IPS-20b (cell line): ENCODE data around the gene VPS13A.
A peak's percentile ranks its signal among the peaks of the same experiment; 100 is the strongest.

ENCODE experiments used
- H3K27ac ChIP-seq: one replicate; pipeline ENCODE4 v1.5.1; 2013; ENCODE audit warnings: low read length
- H3K27me3 ChIP-seq: 2 replicates; pipeline ENCODE4 v1.6.1; 2013; ENCODE audit warnings: mild to moderate bottlenecking, low read length, inconsistent platforms; ENCODE audit not compliant: insufficient read depth
- H3K36me3 ChIP-seq: 2 replicates; pipeline ENCODE4 v1.6.1; 2013; ENCODE audit warnings: low read depth, mild to moderate bottlenecking, inconsistent platforms, low read length, moderate library complexity; ENCODE audit not compliant: insufficient read depth
- H3K4me1 ChIP-seq: 2 replicates; pipeline ENCODE4 v1.6.1; 2013; ENCODE audit warnings: mild to moderate bottlenecking, control low read depth, inconsistent platforms, low read length, moderate library complexity; ENCODE audit not compliant: insufficient read depth
- H3K4me3 ChIP-seq: 2 replicates; pipeline ENCODE4 v1.5.1; 2013; ENCODE audit warnings: mild to moderate bottlenecking, low read length, inconsistent platforms
- H3K9ac ChIP-seq: 2 replicates; pipeline ENCODE4 v1.6.1; 2013; ENCODE audit warnings: low read depth, mild to moderate bottlenecking, inconsistent platforms, low read length, moderate library complexity
- H3K9me3 ChIP-seq: 2 replicates; pipeline ENCODE4 v1.6.1; 2013; ENCODE audit warnings: mild to moderate bottlenecking, low read depth, low read length, inconsistent platforms; ENCODE audit not compliant: insufficient read depth

Gene VPS13A

GRCh38 chr9:77177143-77177893, at the start of gene VPS13A:
Gene VPS13A, plus strand, starts transcription at chr9:77177534. Its CDS starts 171 bp downstream, at chr9:77177705.
- Histone ChIP-seq H3K27ac (peak within 1 kb of the TSS; percentile 57), H3K4me1 (peaks cover 13% of the 10 kb centered on the region; the same call in 1 of the 2 replicates), H3K9me3 (no peaks in the 10 kb centered on the region), H3K36me3 (no peaks in the 10 kb centered on the region), H3K27me3 (no peaks in the 10 kb centered on the region), H3K9ac (peak within 1 kb of the TSS; percentile 66), H3K4me3 (peak within 1 kb of the TSS; percentile 83)

- peaks cover 24% of the 10 kb centered on the region; the same call in 1 of the 2 replicates for H3K4me1 ChIP-seq
- peaks cover 18% of the 10 kb centered on the region for H3K9me3 ChIP-seq
- H3K36me3 ChIP-seq, result no peaks in the 10 kb centered on the region
- peak overlapping the region; percentile 24; the same call in 1 of the 2 replicates for H3K4me3 ChIP-seq
- H3K9ac ChIP-seq, result no peak overlapping the region
- no peaks in the 10 kb centered on the region for H3K27me3 ChIP-seq
- peak overlapping the region; percentile 49 for H3K27ac ChIP-seq
Observed at GRCh38 chr9:77128125-77128789, 49.1 kb upstream of the VPS13A start.

GRCh38 chr9:77131399-77131798, 45.9 kb upstream of the VPS13A start:
- Histone ChIP-seq H3K27me3 (no peaks in the 10 kb centered on the region), H3K4me1 (peaks cover 18% of the 10 kb centered on the region; the same call in 1 of the 2 replicates), H3K9ac (no peak overlapping the region), H3K9me3 (peaks cover 10% of the 10 kb centered on the region; the same call in 1 of the 2 replicates), H3K4me3 (no peak overlapping the region), H3K36me3 (no peaks in the 10 kb centered on the region), H3K27ac (no peak overlapping the region)

- Histone ChIP-seq H3K36me3 (no peaks in the 10 kb centered on the region), H3K27ac (no peak overlapping the region), H3K4me1 (peaks cover 4% of the 10 kb centered on the region; the same call in 1 of the 2 replicates), H3K9ac (no peak overlapping the region), H3K4me3 (no peak overlapping the region), H3K27me3 (no peaks in the 10 kb centered on the region), H3K9me3 (peaks cover 10% of the 10 kb centered on the region)
Observed at GRCh38 chr9:77133011-77133410, 44.3 kb upstream of the VPS13A start.

GRCh38 chr9:77142366-77142765, 35.0 kb upstream of the VPS13A start:
- no peaks in the 10 kb centered on the region for H3K36me3 ChIP-seq
- no peak overlapping the region for H3K9ac ChIP-seq
- H3K4me1 ChIP-seq, result peaks cover 6% of the 10 kb centered on the region; the same call in 1 of the 2 replicates

GRCh38 chr9:77149879-77150278, 27.5 kb upstream of the VPS13A start:
- H3K27ac ChIP-seq, result no peak overlapping the region
- H3K36me3 ChIP-seq, result no peaks in the 10 kb centered on the region
- no peaks in the 10 kb centered on the region; the same call in 1 of the 2 replicates for H3K27me3 ChIP-seq
- no peak overlapping the region for H3K4me3 ChIP-seq
- H3K9ac ChIP-seq, result no peak overlapping the region
- peaks cover 5% of the 10 kb centered on the region; the same call in 1 of the 2 replicates for H3K4me1 ChIP-seq
- no peaks in the 10 kb centered on the region for H3K9me3 ChIP-seq

More at GRCh38 chr9:77142366-77142765, 35.0 kb upstream of the VPS13A start:
- Histone ChIP-seq H3K4me3 (no peak overlapping the region), H3K27ac (no peak overlapping the region), H3K9me3 (no peaks in the 10 kb centered on the region; the same call in 1 of the 2 replicates), H3K27me3 (no peaks in the 10 kb centered on the region)

GRCh38 chr9:77152289-77152688, 25.0 kb upstream of the VPS13A start:
- no peaks in the 10 kb centered on the region; the same call in 1 of the 2 replicates for H3K27me3 ChIP-seq
- no peaks in the 10 kb centered on the region for H3K36me3 ChIP-seq
- H3K9ac ChIP-seq, result no peak overlapping the region
- H3K27ac ChIP-seq, result no peak overlapping the region
- H3K4me1 ChIP-seq, result peaks cover 5% of the 10 kb centered on the region; the same call in 1 of the 2 replicates
- H3K9me3 ChIP-seq, result no peaks in the 10 kb centered on the region
- H3K4me3 ChIP-seq, result no peak overlapping the region

- Histone ChIP-seq H3K4me1 (no peaks in the 10 kb centered on the region), H3K4me3 (no peak overlapping the region), H3K36me3 (no peaks in the 10 kb centered on the region), H3K27me3 (no peaks in the 10 kb centered on the region), H3K9me3 (no peaks in the 10 kb centered on the region), H3K9ac (no peak overlapping the region), H3K27ac (no peak overlapping the region)
Observed at GRCh38 chr9:77156646-77157371, 20.5 kb upstream of the VPS13A start.

GRCh38 chr9:77158772-77159513, 18.4 kb upstream of the VPS13A start:
- H3K4me1 ChIP-seq, result no peaks in the 10 kb centered on the region
- H3K9me3 ChIP-seq, result no peaks in the 10 kb centered on the region
- H3K4me3 ChIP-seq, result no peak overlapping the region
- H3K36me3 ChIP-seq, result no peaks in the 10 kb centered on the region
- H3K27me3 ChIP-seq, result no peaks in the 10 kb centered on the region
- no peak overlapping the region for H3K9ac ChIP-seq
- no peak overlapping the region for H3K27ac ChIP-seq

- no peak overlapping the region for H3K27ac ChIP-seq
- H3K27me3 ChIP-seq, result no peaks in the 10 kb centered on the region
- H3K4me3 ChIP-seq, result no peak overlapping the region
- no peaks in the 10 kb centered on the region for H3K36me3 ChIP-seq
- no peaks in the 10 kb centered on the region for H3K4me1 ChIP-seq
- no peaks in the 10 kb centered on the region for H3K9me3 ChIP-seq
- no peak overlapping the region for H3K9ac ChIP-seq
Observed at GRCh38 chr9:77161191-77161590, 16.1 kb upstream of the VPS13A start.

- no peak overlapping the region for H3K9ac ChIP-seq
- H3K27ac ChIP-seq, result no peak overlapping the region
- no peaks in the 10 kb centered on the region for H3K36me3 ChIP-seq
- no peaks in the 10 kb centered on the region for H3K9me3 ChIP-seq
- peaks cover 1% of the 10 kb centered on the region; the same call in 1 of the 2 replicates for H3K4me1 ChIP-seq
- no peaks in the 10 kb centered on the region for H3K27me3 ChIP-seq
- H3K4me3 ChIP-seq, result no peak overlapping the region
Observed at GRCh38 chr9:77161966-77162365, 15.4 kb upstream of the VPS13A start.
